GM10266 (cell line): ENCODE results near the gene TXNDC12.

ENCODE experiments used
- DNase-seq: peaks from one replicate; pipeline ENCODE4 v3.0.0; 2012; ENCODE audit errors: extremely low spot score
- TF ChIP-seq, protein P1 (sequence below): IDR thresholded peaks from 2 replicates; pipeline ENCODE4 v1.5.1; 2012; ENCODE audit warnings: mild to moderate bottlenecking, low read depth; ENCODE audit not compliant: control insufficient read depth, insufficient read depth; ENCODE audit errors: missing control alignments

TXNDC12 gene

DNA sequence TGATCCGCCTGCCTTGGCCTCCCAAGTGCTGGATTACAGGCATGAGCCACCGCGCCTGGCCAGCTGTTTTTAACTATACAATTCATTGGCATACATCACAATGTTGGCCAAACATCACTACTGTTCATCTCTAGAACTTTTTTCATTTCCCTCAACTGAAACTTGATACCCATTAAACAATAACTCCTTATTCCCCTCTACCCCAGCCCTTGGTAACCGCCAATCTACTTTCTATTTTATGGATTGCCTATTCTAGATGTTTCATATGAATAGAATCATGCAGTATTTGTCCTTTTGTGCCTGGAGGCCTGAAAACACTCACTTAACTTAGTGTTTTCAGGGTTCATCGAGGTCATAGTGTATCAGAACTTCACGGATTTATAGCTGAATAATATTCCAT, 17.3 kb upstream of the TXNDC12 start:
- DNase-seq = no peak
- TF ChIP-seq, protein P1, sequence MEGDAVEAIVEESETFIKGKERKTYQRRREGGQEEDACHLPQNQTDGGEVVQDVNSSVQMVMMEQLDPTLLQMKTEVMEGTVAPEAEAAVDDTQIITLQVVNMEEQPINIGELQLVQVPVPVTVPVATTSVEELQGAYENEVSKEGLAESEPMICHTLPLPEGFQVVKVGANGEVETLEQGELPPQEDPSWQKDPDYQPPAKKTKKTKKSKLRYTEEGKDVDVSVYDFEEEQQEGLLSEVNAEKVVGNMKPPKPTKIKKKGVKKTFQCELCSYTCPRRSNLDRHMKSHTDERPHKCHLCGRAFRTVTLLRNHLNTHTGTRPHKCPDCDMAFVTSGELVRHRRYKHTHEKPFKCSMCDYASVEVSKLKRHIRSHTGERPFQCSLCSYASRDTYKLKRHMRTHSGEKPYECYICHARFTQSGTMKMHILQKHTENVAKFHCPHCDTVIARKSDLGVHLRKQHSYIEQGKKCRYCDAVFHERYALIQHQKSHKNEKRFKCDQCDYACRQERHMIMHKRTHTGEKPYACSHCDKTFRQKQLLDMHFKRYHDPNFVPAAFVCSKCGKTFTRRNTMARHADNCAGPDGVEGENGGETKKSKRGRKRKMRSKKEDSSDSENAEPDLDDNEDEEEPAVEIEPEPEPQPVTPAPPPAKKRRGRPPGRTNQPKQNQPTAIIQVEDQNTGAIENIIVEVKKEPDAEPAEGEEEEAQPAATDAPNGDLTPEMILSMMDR = no peak

DNA sequence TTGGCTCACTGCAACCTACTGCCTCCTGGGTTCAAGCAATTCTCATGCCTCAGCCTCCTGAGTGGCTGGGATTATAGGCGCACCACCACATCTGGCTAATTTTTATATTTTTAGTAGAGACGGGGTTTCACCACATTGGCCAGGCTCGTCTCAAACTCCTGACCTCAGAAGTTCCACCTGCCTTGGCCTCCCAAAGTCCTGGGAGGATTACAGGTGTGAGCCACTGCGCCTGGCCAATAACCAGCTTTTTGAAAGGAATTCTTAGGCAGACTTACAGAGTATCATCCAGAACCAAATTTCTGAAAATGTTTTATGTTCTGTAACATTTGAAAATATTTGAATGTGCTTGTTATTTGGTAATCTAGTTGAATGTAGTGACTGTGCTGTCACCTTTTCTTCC, 15.7 kb upstream of the TXNDC12 start:
- DNase-seq = no peak
- TF ChIP-seq, protein P1 = no peak

DNA sequence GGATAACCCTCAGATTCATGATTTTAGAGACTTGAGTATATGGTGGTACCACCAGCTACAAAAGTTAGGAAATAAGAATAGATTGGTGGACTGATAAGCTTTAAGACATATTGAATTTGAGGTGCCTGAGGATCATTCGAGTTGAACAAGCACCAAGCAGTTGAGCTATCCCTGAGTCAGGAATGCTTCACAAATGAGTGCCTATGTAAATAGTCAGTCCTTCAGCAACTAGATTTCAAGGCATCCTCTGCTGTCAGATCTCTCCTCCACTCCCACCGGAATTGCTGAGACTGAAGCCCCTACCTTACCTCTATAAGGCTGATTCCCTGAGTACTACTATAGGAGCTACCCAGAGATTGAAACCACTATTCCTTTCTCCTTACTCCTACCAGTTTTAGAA, 8.2 kb upstream of the TXNDC12 start:
- TF ChIP-seq, protein P1 = no peak
- DNase-seq = no peak

DNA sequence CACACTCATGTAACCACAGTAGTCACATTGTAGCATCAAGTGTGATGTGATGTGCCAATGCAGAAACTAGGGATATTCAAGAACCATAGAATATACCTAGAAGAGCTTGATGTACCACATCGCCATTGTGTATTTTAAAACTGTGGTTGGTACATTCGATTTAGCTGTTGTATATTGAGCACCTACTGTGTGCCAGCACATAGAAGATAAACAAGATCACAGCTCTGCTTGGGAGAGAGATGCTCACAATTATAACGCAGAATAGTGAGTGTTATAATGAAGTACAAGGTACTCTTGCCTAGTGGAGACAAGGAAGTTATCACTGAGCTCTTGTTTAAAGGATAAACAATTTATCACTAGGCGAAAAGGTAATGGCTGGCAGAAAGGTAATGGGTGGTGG, 5.8 kb upstream of the TXNDC12 start:
- DNase-seq = no peak
- TF ChIP-seq, protein P1 = no peak

DNA sequence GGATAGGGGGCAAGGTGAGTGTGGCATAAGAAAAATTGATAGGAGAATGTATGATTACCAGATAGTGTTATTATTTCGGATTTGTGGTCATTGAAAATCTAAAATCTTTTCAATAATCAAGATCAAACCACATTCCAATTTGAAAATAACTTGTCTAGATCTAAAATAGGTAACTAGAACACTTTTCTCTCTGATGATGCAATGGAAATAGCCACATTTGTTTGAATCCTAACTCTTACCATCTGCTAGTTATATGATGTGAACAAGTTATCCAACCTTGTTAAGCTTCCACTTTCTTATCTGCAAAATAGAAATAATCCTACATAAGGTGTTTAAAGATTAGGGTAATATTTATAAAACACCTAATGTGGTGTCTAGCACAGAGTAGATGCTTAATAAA, 4.9 kb upstream of the TXNDC12 start:
- TF ChIP-seq, protein P1 = no peak
- DNase-seq = no peak

DNA sequence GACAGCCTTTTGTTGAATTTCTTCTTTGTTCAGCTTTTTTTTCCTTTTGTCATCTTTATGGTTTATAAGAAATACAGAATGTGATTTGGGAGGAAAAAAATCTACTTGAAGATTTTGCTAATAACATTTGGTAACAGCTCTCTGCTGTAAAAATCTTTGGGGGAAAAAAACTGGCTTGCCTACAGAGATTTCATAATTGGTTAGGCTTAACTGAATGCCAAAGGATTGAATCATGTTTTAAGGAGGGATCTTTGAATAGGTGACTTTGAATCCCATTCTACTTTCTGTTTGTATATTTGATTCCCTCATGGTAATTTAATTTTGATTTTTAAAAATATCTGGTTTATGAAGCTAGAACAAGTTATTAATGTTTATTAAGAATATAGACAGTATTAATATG, 4.3 kb upstream of the TXNDC12 start:
- TF ChIP-seq, protein P1 = no peak
- DNase-seq = no peak

DNA sequence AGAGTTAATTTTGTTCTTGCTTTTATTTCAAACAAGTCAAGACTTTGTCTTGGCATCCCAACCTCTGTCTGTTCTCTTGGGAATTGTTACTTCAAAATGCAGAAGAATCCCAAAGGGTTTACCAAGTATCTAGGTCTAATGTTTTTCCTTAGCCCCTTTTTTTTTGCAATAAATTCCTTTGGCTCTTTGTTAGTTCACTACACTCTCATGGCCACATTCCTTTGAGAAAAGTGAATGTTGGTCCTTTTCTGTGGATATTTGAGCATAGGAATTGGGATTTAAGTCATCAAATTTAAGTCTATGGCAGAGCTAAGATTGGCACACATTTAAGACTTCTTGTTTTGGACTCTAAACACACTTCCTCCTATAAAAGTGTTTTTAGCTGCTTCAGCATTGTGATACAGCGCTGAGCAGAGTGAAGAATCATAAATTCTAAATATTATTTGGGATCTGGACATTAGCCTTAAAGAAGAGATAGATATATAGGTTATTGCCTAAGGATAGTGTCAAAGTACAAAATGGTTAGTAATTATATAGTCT, 3.0 kb upstream of the TXNDC12 start:
- TF ChIP-seq, protein P1 = no peak
- no peak for DNase-seq
